Panc1 (cell line): Measurements from ENCODE around the gene REG3A. TPM values are rescaled to one million over a fixed set of nuclear protein-coding genes. Genes with fewer than 3 reads are reported as not detected.

Source experiments
- ATAC-seq: fragments of 200-7000 bp; cut with Tn5 transposase; 2 replicates; pipeline ENCODE4 v1.9.1; 2020; ENCODE audit warnings: mild to moderate bottlenecking, moderate library complexity
- BruUV-seq: library from RNA; stranded (reverse); fragments of 400-500 nt; replicated peaks from 2 replicates; lab custom pipeline; 2021; lab: Mats Ljungman, UMichigan
- CTCF ChIA-PET: fragments of 300-600 bp; sonication (Branson Sonifier 250); formaldehyde crosslinking; loops from one replicate; lab custom pipeline; 2022; ENCODE audit warnings: antibody characterized with exemption; lab: Charles Lee
- POLR2A ChIA-PET: fragments of 300-600 bp; sonication (Branson Sonifier 250); formaldehyde crosslinking; loops from one replicate; lab custom pipeline; 2022; ENCODE audit warnings: antibody characterized with exemption; lab: Charles Lee
- DNase-seq: peaks from one replicate; pipeline ENCODE4 v3.0.0-alpha.2; 2010; ENCODE audit warnings: low read depth, low spot score
- H3K27ac ChIP-seq: 2 replicates; pipeline ENCODE4 v1.5.1; 2011; ENCODE audit warnings: mild to moderate bottlenecking, low read length, inconsistent platforms
- H3K27me3 ChIP-seq: fragments of 200-500 bp; sonication (Bioruptor generic); 2 replicates; pipeline ENCODE4 v1.6.0; 2014; ENCODE audit warnings: low read length, inconsistent platforms; ENCODE audit not compliant: control insufficient read depth, insufficient read depth
- H3K36me3 ChIP-seq: fragments of 200-500 bp; sonication (Bioruptor generic); 2 replicates; pipeline ENCODE4 v1.5.1; 2014; ENCODE audit warnings: inconsistent platforms, mild to moderate bottlenecking, low read length, moderate library complexity; ENCODE audit not compliant: control insufficient read depth, insufficient read depth
- H3K4me1 ChIP-seq: 2 replicates; pipeline ENCODE4 v1.5.1; 2011; ENCODE audit warnings: inconsistent platforms, mild to moderate bottlenecking, low read length, moderate library complexity; ENCODE audit not compliant: control insufficient read depth, insufficient read depth
- H3K4me3 ChIP-seq, 2 experiments: 2 replicates each; pipeline ENCODE4 v1.5.1; 2011 to 2012; ENCODE audit warnings: low read depth in 2 of 2, low read length in 2 of 2, mild to moderate bottlenecking in 2 of 2, inconsistent platforms in 1 of 2, moderate library complexity in 1 of 2
- H3K9me3 ChIP-seq: fragments of 200-500 bp; sonication (Bioruptor generic); 2 replicates; pipeline ENCODE4 v1.5.1; 2014; ENCODE audit warnings: low read depth, mild to moderate bottlenecking, inconsistent platforms, low read length, moderate library complexity; ENCODE audit not compliant: control insufficient read depth, insufficient read depth
- POLR2AphosphoS5 ChIP-seq: IDR thresholded peaks from 2 replicates; pipeline ENCODE4 v1.6.1; 2012; ENCODE audit warnings: mild to moderate bottlenecking, low read depth, low read length, moderate library complexity
- REST ChIP-seq, 2 experiments: IDR thresholded peaks; 2 replicates each; pipeline ENCODE4 v1.6.1; 2011 to 2012; ENCODE audit warnings: low read depth in 2 of 2, control low read depth in 1 of 2, low read length in 1 of 2, mild to moderate bottlenecking in 1 of 2, moderate library complexity in 1 of 2; ENCODE audit not compliant: insufficient read depth in 1 of 2
- SIN3A ChIP-seq: IDR thresholded peaks from 2 replicates; pipeline ENCODE4 v1.6.1; 2012; ENCODE audit warnings: low read depth, mild to moderate bottlenecking, low read length, moderate library complexity, borderline replicate concordance; ENCODE audit not compliant: insufficient read depth
- TCF7L2 ChIP-seq: IDR thresholded peaks from 2 replicates; pipeline ENCODE4 v1.6.1; 2011; ENCODE audit warnings: mild to moderate bottlenecking, low read depth, low read length, inconsistent platforms
- in situ Hi-C: cut with HindIII; loops from 2 replicates; pipeline ENCODE4 v1.10.0; 2016; ENCODE audit warnings: low sequenced_read_pairs, low pct_unique_long_range_greater_than_20kb
- intact Hi-C: fragments of 100-400 bp; cut with micrococcal nuclease; formaldehyde crosslinking; loops from one replicate; pipeline ENCODE4 v1.10.0; 2022; ENCODE audit not compliant: unreplicated experiment
- total RNA-seq: library from RNA; stranded (reverse); gene quantifications from one replicate; pipeline ENCODE4 v1.2.1, GENCODE V29; 2021; ENCODE audit not compliant: unreplicated experiment
- TF ChIP-seq, protein P1 (sequence below): fragments of 450-650 bp; IDR thresholded peaks from 2 replicates; pipeline ENCODE4 v1.5.1; 2017; ENCODE audit warnings: mild to moderate bottlenecking

REG3A gene
- total RNA-seq, 1 experiment from 2014 or later: not detected

DNA sequence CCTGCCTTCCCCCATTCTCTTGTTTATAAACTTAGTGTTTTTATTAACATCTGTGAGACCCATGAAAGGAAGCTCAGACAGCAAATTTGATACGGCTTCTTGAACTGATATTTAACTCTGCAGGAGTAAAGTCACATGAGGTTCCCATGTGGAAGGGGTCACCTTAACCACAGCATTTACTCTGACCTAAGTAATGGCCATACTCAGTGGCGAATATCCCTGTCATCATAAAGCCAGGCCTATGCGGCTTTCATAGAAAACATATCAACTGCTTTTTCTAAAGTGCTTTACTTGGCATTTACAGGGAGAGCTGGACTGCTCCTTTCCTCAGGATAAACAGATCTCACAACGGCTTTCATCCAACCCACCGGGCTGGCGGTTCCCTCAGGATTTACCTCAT lies 30.3 kb downstream of the REG3A start:
- H3K36me3 ChIP-seq: no peaks in the 10 kb centered on the region
- no peaks in the 10 kb centered on the region for H3K27me3 ChIP-seq
- intact Hi-C loops: no loop called here
- BruUV-seq: no TSS peak
- H3K4me1 ChIP-seq: no peaks in the 10 kb centered on the region
- no peak overlapping the region for H3K4me3 ChIP-seq
- no peak for ATAC-seq
- no peaks in the 10 kb centered on the region for H3K9me3 ChIP-seq
- ChIA-PET CTCF (no interaction called here), POLR2A (no interaction called here)
- TF ChIP-seq, protein P1, sequence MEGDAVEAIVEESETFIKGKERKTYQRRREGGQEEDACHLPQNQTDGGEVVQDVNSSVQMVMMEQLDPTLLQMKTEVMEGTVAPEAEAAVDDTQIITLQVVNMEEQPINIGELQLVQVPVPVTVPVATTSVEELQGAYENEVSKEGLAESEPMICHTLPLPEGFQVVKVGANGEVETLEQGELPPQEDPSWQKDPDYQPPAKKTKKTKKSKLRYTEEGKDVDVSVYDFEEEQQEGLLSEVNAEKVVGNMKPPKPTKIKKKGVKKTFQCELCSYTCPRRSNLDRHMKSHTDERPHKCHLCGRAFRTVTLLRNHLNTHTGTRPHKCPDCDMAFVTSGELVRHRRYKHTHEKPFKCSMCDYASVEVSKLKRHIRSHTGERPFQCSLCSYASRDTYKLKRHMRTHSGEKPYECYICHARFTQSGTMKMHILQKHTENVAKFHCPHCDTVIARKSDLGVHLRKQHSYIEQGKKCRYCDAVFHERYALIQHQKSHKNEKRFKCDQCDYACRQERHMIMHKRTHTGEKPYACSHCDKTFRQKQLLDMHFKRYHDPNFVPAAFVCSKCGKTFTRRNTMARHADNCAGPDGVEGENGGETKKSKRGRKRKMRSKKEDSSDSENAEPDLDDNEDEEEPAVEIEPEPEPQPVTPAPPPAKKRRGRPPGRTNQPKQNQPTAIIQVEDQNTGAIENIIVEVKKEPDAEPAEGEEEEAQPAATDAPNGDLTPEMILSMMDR: no peak
- no peak for TF ChIP-seq TCF7L2
- in situ Hi-C loops: no loop called here
- no peak for DNase-seq
- H3K27ac ChIP-seq: no peak overlapping the region

GRCh38 chr2:79128406-79128805 lies 31.1 kb downstream of the REG3A start:
- intact Hi-C loops (no loop called here), in situ Hi-C loops (no loop called here)
- H3K4me3 ChIP-seq: no peak overlapping the region
- no peak overlapping the region for H3K27ac ChIP-seq
- TF ChIP-seq, protein P1: no peak
- TF ChIP-seq TCF7L2: no peak
- no peak for TF ChIP-seq REST (IDR thresholded peaks at IDR 0.05; ENCODE audit: insufficient read depth in 1 of 2, low read depth in 2 of 2, low read length in 1 of 2)
- no peak for TF ChIP-seq SIN3A
- no peak for TF ChIP-seq POLR2AphosphoS5
- no peaks in the 10 kb centered on the region for H3K4me1 ChIP-seq
- CTCF ChIA-PET: no interaction called here
- H3K9me3 ChIP-seq: no peaks in the 10 kb centered on the region
- POLR2A ChIA-PET: no interaction called here
- no peaks in the 10 kb centered on the region for H3K36me3 ChIP-seq
- DNase-seq (no peak), ATAC-seq (no peak)
- no TSS peak for BruUV-seq
- H3K27me3 ChIP-seq: no peaks in the 10 kb centered on the region

DNA sequence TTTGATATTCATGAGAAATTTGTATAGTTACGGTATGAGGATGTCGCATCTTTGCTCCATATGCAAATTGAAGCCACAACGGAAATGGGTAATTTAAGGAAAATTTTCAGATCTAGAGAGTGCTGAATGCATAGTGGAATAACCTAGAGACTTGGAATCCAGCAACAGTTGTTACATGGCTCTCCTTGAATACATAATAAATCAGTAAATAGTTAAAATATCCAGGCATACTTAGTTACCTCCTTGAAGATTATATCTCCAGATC lies 33.9 kb downstream of the REG3A start:
- no peaks in the 10 kb centered on the region for H3K4me1 ChIP-seq
- no peaks in the 10 kb centered on the region for H3K36me3 ChIP-seq
- in situ Hi-C loops: no loop called here
- POLR2A ChIA-PET: no interaction called here
- TF ChIP-seq REST (IDR thresholded peaks at IDR 0.05; ENCODE audit: insufficient read depth in 1 of 2, low read depth in 2 of 2, low read length in 1 of 2): no peak
- TF ChIP-seq, protein P1: no peak
- no peak for TF ChIP-seq TCF7L2
- no peak for TF ChIP-seq POLR2AphosphoS5
- no peak for TF ChIP-seq SIN3A
- BruUV-seq: no TSS peak
- DNase-seq: no peak
- no peak overlapping the region for H3K4me3 ChIP-seq
- H3K27ac ChIP-seq: no peak overlapping the region
- CTCF ChIA-PET: no interaction called here
- H3K27me3 ChIP-seq: no peaks in the 10 kb centered on the region
- no peaks in the 10 kb centered on the region for H3K9me3 ChIP-seq
- intact Hi-C loops: no loop called here
- no peak for ATAC-seq
